Measurements from ENCODE around the gene DTNA. TPM values are rescaled to one million over a fixed set of nuclear protein-coding genes. Genes with fewer than 3 reads are reported as not detected.

Gene DTNA
- total RNA-seq, 1 donor from 2014 or later: 1.6 TPM

DNA sequence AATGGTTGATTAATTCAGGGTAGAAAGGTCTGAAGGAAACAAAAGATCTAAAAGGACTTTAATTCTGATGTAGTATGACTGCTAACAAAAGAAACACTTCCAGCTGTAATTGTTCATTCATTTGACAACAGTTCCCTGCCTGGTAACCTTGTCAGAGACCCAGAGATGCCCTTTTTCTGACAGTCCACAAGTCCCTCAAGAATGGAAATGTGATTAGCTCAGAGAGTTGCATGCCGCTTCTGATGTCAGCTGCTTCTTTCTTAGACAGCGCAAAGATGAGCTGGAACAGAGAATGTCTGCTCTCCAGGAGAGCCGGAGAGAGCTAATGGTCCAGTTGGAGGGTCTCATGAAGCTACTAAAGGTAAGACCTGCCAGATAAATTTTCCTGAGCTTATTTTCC lies 153.6 kb downstream of the DTNA start:
- Histone ChIP-seq H3K4me3 (ENCODE audit: low read depth, low read length) (no peak overlapping the region), H3K27me3 (ENCODE audit: control insufficient read depth, insufficient read depth, low read length) (no peaks in the 10 kb centered on the region), H3K36me3 (ENCODE audit: control insufficient read depth, insufficient read depth, low read length) (no peaks in the 10 kb centered on the region)
- FAIRE-seq: no peak
- TF ChIP-seq CTCF (IDR thresholded peaks at IDR 0.05; ENCODE audit: insufficient read depth, low read length, severe bottlenecking): no peak
- DNase-seq (ENCODE audit: low read depth): no peak

GRCh38 chr18:34864836-34865497 lies 154.9 kb downstream of the DTNA start:
- FAIRE-seq: no peak
- no peaks in the 10 kb centered on the region for H3K36me3 ChIP-seq (ENCODE audit: control insufficient read depth, insufficient read depth, low read length)
- TF ChIP-seq CTCF (IDR thresholded peaks at IDR 0.05; ENCODE audit: insufficient read depth, low read length, severe bottlenecking): no peak

DNA sequence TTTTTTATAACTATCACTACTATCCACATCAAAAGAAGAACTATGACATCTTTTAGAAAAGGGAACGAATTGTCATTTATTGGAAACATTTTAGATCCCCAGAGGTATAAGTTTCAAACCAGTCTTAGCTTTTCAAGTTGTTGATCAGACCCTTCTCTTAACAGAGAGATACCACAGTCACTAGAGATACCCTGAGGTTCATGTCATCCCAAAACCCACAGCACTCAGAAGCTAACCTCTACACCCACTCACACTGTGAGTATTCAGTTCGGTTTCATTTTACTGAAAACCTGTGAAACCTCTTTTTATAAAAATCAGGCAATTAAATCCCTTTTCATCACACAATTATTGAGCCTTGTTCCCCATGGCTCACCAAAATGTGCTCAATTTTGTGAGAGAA lies 156.2 kb downstream of the DTNA start:
- no peak for FAIRE-seq
- no peaks in the 10 kb centered on the region for H3K36me3 ChIP-seq (ENCODE audit: control insufficient read depth, insufficient read depth, low read length)
- H3K27me3 ChIP-seq (ENCODE audit: control insufficient read depth, insufficient read depth, low read length): no peaks in the 10 kb centered on the region
- no peak overlapping the region for H3K4me3 ChIP-seq (ENCODE audit: low read depth, low read length)
- TF ChIP-seq CTCF (IDR thresholded peaks at IDR 0.05; ENCODE audit: insufficient read depth, low read length, severe bottlenecking): no peak
- no peak for DNase-seq (ENCODE audit: low read depth)

More at GRCh38 chr18:34864836-34865497, 154.9 kb downstream of the DTNA start:
- H3K27me3 ChIP-seq (ENCODE audit: control insufficient read depth, insufficient read depth, low read length): no peaks in the 10 kb centered on the region
- DNase-seq (ENCODE audit: low read depth): no peak
- H3K4me3 ChIP-seq (ENCODE audit: low read depth, low read length): no peak overlapping the region

- DNase-seq (ENCODE audit: low read depth) (no peak), FAIRE-seq (no peak)
- Histone ChIP-seq H3K36me3 (ENCODE audit: control insufficient read depth, insufficient read depth, low read length) (no peaks in the 10 kb centered on the region), H3K27me3 (ENCODE audit: control insufficient read depth, insufficient read depth, low read length) (no peaks in the 10 kb centered on the region), H3K4me3 (ENCODE audit: low read depth, low read length) (no peak overlapping the region)
- TF ChIP-seq CTCF (IDR thresholded peaks at IDR 0.05; ENCODE audit: insufficient read depth, low read length, severe bottlenecking): peak; percentile 34
Observed at GRCh38 chr18:34866739-34867138, 156.6 kb downstream of the DTNA start.

DNA sequence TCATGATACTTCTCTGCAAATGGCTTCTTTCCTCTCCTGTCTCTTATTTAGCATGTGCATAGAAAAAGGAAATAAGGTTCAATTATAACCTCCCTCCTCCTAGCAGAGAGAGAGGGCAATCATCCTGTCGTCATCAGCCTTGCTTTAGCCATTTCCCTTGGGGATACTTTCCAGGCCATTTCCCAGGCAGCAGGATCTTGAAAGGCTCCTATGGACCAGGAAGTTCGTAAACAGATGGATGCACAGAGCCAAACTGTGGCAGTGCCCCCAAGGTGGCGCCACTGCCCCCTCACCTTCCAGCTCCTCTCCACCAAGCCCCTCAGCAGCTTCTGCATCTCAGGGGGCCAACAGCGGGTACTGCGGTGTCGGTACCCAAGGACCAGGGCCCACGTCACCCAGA lies 157.4 kb downstream of the DTNA start:
- TF ChIP-seq CTCF (IDR thresholded peaks at IDR 0.05; ENCODE audit: insufficient read depth, low read length, severe bottlenecking): peak; percentile 15
- no peak for FAIRE-seq
- no peak for DNase-seq (ENCODE audit: low read depth)
- Histone ChIP-seq H3K36me3 (ENCODE audit: control insufficient read depth, insufficient read depth, low read length) (no peaks in the 10 kb centered on the region), H3K4me3 (ENCODE audit: low read depth, low read length) (no peak overlapping the region), H3K27me3 (ENCODE audit: control insufficient read depth, insufficient read depth, low read length) (no peaks in the 10 kb centered on the region)
